Measurements from ENCODE around the gene KRTAP4-12. TPM values are rescaled to one million over a fixed set of nuclear protein-coding genes. Genes with fewer than 3 reads are reported as not detected.
"Not testable (repeated sequence)": the region's sequence is repeated elsewhere in the genome, so short reads cannot be mapped to it uniquely, and the experiment has no call there.

KRTAP4-12 gene
- total RNA-seq, 1 experiment from 2014 or later = not detected

DNA sequence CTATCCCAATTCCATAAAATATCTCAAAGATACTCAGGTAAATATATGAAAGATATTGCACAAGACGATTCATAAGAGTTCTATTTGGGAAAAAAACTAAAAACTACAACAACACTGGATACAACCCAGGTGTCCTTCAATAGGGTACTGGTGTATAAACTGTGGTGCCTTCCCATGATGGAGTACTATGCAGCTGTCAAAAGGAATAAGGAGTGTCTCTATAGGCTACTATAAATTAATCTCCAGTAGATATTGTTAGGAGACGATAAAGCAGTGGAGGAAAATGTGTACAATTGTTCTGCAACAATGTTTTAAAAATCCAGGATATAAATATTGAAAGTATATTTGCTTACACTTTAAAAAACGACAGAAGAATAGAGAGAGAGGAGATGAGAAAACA is 2.4 kb upstream of the KRTAP4-12 start:
- no peak for DNase-seq (ENCODE audit: low read depth)

DNA sequence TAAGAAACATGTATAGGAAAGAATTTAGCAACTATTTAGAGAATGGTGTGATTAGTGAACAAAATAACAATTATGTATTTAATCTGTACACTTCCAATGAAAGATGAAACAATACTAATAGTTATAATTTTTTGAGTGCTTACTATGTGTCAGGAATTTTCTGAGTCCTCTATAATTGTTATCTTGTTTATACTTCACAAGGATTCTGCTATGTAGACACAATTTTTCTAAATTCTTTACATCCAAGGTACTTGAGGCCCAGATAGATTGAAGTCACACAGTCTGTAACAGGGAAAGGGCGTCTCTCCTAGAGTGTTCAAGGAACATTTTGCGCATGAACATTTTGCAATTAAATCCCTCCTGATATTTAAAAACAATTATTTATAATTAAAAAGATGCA is 1.1 kb upstream of the KRTAP4-12 start:
- no peak for DNase-seq (ENCODE audit: low read depth)

DNA sequence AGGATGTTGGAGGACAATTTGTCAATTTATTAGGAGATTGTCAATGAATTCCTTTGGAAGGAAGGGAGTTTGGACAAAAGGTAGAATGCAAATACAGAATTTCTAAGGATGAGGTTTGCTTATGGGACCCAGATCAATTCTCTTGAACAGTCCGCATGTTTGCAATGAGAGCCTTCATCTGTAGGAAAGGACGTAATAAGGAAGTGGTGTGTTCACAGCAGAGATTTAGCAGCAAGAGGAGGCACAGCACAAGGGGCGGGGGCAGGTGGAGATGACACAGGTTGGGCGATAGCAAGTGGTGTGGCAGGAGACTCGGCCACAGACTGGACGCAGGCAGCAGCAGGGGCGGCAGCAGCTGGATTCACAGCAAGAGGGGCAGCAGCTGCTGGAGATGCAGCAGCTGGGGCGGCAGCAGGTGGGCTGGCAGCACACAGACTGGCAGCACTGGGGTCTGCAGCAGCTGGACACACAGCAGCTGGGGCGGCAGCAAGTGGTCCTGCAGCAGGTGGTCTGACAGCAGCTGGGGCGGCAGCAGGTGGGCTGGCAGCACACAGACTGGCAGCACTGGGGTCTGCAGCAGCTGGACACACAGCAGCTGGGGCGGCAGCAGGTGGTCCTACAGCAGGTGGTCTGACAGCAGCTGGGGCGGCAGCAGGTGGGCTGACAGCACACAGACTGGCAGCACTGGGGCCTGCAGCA is 541 bp downstream of the KRTAP4-12 start:
- DNase-seq (ENCODE audit: low read depth) = not testable (repeated sequence)

DNA sequence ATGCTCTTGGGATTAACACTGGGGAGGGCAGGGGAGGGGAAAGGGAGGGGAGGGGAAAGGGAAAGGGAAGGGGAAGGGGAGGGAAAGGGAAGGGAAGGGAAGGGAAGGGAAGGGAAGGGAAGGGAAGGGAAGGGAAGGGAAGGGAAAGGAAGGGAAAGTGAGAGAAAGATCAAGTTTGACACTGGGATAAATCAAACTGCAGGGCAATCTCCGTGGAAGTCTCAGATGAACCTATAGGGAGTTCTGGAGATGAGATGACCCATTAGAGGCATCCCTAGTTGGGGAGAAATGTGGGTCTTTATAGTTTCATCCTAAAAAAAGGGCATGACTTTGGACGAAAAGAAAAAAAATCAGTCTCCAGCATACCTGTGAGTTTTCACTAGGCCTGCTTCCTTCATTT is 2.2 kb downstream of the KRTAP4-12 start:
- no peak for DNase-seq (ENCODE audit: low read depth)

DNA sequence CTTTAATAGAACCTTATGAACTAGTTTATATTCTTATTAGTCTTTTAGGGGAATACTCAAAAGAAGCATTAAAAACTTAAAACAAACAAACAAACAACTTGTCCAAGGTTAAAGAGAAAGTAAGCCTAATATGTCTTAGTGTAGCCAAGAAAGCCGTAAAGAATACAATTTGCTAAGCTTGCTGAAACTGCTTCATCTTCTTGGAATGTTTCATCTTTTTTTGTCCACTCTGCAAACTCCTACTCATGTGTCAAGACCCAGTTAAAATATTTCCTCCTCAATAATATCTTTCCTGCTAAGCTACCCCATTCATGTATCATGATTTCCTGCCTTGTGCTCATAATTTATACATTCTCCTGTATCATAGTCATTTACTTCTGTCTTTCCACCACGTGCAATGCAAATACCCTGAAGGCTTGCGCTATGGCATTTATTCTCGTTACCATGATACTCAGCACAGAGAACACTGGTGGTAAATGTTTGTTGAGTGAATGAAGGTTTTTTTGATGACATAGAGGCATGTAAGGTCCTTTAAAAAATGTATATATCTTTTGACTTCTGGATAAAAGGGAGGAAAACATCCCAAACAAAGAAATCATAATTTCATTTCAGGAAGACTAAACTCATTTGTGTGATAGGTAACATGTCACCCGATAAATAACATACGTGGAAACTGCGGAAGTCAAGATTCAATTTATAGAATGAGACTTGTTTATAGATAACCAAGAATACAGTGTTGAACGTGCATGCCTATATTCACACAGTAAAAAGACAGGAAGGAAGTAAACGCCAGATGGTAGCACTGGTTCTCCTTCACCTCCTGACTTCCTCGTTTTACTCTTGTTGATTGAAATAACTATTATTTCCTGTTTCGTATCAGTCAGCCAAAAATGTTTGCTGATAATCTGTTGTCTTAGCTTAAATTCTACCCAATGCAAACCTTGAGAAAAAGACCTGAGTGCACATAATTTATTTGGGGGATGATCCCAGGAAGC is 4.0 kb downstream of the KRTAP4-12 start:
- peak; percentile 36 for DNase-seq (ENCODE audit: low read depth)

DNA sequence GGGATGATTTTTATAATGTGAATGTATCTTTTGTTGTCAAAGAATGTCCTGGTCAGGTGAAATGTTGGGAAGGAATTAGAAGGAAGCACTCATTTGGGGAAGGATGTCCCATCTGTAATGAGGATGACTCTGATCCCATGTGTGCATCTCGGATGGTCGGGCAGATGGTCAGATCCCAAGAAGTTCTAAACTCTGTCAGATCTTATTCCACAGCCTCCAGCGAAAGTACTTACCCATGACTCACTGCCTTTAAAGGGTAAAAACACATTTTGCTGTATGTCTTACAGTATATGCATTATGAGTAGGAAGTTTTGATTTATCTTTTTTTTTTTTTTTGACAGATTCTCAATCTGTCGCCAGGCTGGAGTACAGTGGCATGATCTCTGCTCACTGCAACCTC is 5.3 kb downstream of the KRTAP4-12 start:
- peak; percentile 74 for DNase-seq (ENCODE audit: low read depth)

DNA sequence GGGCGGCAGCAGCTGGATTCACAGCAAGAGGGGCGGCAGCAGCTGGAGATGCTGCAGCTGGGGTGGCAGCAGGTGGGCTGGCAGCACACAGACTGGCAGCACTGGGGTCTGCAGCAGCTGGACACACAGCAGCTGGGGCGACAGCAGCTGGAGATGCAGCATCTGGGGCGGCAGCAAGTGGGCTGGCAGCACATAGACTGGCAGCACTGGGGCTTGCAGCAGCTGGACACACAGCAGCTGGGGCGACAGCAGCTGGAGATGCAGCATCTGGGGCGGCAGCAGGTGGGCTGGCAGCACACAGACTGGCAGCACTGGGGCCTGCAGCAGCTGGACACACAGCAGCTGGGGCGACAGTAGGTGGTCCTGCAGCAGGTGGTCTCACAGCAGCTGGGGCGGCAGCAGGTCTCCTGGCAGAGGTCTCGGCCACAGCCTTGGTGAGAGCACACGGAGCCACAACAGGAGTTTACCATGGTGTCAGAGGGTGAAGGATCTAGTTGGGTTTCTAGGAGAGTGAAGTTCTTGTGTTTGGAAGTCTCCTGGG is 6.1 kb downstream of the KRTAP4-12 start, which contains the start of gene KRTAP4-11:
TSS of gene KRTAP4-11 (minus strand) at position 528 of the 541 bp plus-strand sequence. CDS start at position 470, 58 bp downstream.
- DNase-seq (ENCODE audit: low read depth) = not testable (repeated sequence)

DNA sequence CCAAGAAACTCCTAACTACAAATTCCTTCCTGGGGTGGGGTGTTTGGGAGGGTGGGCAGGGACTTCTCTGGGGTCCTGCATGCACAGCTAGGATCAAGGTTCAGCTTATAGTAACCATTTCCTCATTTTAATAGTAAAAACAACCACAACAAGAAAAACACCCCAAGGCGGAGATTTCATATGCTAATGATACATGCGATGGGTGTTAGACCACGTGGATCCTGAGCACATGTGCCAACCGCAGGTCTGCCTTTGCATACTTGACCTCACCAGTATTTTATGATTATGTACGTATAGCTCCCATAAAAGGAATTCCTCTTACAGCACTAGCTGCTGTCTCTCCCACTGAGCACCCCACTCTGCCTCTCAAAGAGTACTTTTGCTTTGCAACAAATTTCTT is 7.7 kb downstream of the KRTAP4-12 start:
- DNase-seq (ENCODE audit: low read depth) = no peak

DNA sequence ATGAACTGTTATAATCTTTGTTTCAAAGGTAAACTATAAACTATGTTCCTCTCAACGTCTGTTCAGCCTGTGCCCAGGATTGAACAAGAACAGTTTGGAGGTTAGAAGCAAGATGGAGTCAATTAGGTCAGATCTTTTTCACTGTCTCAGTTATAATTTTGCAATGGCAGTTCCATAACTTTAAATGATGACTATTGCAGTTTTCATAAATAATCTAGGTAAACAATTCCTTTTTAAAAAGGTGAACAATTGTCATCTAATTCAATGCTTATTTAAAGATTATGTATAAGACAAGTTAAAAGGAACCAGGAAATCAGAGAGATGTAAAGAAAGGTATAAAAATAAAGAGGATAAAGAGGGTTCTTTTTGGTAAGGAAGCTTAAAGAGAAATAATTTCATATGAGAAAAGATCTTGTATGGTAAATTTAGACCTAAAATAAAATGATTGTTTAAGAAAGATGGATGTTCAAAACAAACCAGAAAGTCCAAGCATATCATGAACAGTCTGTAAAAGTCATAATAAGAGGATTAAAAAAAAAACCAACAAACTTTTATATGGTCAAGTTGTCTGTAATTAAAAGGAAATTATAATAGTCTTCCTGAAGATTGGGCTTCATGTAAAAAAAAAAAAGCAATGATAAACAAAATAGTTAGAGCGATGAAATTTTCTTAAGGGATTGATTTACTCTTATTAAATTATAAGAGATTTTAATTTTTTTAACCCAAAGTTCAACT is 12.7 kb downstream of the KRTAP4-12 start:
- no peak for DNase-seq (ENCODE audit: low read depth)

DNA sequence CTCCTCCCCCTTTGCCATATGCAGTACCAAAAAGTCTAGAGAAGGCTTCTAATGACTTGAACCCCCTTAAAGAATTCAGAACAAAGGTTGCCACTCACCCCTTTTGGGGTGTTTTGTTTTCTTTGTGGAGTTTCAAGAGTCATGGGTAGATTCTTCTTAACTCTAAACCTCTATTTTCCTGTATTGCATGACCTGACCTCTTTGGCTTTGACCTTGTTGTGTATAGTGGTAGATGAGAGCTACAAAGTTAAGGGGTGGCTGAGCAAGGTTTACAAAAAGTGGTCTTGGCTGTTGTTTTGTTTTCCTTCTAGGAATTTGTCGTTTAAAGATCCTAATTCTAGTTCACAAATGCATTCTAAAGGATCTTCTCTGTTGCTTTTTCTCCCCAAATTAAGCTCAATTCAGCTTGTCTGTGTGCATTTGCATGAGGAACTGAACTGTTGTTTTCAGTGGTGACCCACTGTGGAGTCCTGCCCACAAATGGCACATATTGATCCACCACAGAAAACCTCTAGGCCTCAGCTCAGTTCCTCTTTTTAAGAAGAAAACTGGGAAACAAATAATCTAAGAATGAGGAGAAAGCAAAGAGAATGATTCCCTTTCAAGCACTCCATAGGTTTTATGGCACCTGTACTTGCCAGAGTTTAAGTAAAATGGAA is 15.1 kb downstream of the KRTAP4-12 start:
- DNase-seq (ENCODE audit: low read depth) = not testable (repeated sequence)

DNA sequence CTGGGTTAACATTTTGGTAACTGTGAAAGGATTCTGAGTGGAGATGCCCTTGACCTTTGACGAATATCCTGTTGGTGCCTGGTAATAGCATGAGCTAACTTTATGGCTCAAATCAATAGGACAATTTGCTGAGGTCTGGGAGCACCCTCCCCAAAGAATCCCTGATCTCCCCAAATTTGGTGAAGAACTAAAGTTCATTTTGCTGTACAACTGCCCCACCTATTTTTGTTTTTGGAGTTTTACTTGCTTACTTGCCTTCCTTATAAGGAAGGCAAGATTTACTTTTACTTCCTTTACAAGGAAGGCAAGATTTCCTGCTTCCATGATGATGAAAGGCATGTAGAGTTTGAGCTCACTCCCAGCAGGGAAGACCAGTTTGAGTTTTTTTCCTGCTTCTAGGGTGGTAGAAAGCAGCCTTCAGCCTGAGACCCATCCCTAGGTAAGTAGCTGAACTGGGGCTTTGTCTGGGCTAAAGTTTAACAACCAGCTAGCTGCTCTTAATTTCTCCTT is 16.0 kb downstream of the KRTAP4-12 start:
- DNase-seq (ENCODE audit: low read depth) = peak; percentile 57

DNA sequence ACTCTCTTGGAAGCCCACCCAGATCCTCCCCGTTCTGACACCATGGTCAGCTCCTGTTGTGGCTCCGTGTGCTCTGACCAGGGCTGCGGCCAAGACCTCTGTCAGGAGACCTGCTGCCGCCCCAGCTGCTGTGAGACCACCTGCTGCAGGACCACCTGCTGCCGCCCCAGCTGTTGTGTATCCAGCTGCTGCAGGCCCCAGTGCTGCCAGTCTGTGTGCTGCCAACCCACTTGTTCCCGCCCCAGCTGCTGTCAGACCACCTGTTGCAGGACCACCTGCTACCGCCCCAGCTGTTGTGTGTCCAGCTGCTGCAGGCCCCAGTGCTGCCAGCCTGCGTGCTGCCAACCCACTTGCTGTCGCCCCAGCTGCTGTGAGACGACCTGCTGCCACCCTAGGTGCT is 18.6 kb downstream of the KRTAP4-12 start, which contains the start of gene KRTAP4-9:
TSS of gene KRTAP4-9 (plus strand) at position 43 of the 400 bp plus-strand sequence. CDS start at position 43, 0 bp downstream.
- not testable (repeated sequence) for DNase-seq (ENCODE audit: low read depth)

DNA sequence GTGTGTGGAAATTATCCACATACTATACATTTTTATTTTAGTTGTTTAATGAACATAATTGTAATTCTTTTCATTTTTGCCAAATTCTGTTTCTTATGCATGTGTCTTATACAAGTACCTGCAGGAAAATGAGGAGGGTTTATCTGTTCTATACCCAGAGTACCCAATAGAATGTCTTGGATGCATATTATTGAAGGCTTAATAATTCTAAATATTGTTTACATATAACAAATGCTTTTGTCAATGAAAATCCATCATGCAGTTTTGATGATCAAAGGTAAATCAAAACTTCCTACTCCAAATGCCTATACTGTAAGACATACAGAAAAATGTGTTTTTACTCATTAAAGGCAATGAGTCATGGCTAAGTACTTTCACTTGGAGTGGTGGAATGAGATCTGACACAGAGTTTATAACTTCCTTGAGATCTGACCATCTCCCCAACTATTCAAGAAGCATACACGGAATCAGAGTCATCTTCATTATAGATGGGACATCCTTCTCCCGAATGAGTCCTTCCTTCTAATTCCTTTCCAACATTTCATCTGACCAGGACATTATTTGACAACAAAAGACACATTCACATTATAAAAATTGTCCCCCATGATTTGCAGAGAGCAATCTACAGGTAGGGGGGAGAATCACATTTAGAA is 19.5 kb downstream of the KRTAP4-12 start:
- DNase-seq (ENCODE audit: low read depth) = peak; percentile 64

DNA sequence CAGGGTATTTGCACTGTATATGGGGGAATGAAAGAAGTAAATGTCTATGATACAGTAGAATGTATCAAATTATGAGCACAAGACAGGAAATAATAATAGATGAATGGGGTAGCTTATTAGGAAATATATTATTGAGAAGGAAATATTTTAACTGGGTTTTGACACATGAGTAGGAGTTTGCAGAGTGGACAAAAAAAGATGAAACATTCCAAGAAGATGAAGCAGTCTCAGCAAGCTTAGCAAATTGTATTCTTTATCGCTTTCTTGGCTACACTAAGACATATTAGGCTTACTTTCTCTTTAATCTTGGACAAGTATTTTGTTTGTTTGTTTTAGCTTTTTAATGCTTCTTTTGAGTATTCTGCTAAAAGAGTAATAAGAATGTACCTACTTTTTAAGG is 20.1 kb downstream of the KRTAP4-12 start:
- DNase-seq (ENCODE audit: low read depth) = no peak

DNA sequence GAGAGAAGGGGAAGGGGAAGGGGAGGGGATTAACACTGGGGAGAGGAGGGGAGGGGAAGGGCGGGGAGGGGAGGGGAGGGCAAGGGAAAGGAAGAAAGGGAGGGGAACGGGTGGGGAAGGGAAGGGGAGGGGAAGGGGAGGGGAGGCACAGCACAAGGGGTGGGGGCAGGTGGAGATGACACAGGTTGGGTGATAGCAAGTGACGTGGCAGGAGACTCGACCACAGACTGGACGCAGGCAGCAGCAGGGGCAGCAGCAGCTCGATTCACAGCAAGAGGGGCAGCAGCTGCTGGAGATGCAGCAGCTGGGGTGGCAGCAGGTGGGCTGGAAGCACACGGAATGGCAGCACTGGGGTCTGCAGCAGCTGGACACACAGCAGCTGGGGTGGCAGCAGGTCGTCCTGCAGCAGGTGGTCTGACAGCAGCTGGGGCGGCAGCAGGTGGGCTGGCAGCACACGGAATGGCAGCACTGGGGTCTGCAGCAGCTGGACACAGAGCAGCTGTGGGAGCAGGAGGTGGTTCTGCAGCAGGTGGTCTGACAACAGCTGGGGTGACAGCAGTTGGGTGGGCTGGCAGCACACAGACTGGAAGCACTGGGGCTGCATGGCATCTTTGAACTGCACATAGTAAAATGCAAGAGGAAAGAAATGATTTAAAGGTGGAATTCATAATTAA is 22.3 kb downstream of the KRTAP4-12 start, which contains the start of gene KRTAP4-16:
TSS of gene KRTAP4-16 (minus strand) at position 624 of the 674 bp plus-strand sequence. CDS start at position 624, 0 bp downstream.
- DNase-seq (ENCODE audit: low read depth) = no peak

DNA sequence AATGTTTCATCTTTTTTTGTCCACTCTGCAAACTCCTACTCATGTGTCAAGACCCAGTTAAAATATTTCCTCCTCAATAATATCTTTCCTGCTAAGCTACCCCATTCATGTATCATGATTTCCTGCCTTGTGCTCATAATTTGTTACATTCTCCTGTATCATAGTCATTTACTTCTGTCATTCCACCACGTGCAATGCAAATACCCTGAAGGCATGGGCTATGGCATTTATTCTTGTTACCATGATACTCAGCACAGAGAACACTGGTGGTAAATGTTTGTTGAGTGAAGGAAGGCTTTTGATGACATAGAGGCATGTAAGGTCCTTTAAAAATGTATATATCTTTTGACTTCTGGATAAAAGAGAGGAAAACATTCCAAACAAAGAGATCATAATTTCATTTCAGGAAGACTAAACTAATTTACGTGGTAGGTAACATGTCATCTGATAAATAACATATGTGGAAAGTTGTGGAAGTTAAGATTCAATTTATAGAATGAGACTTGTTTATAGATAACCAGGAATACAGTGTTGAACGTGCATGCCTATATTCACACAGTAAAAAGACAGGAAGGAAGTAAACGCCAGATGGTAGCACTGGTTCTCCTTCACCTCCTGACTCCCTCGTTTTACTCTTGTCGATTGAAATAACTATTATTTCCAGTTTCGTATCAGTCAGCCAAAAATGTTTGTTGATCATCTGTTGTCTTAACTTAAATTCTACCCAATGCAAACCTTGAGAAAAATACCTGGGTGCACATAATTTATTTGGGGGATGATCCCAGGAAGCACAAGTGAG is 24.1 kb downstream of the KRTAP4-12 start:
- peak; percentile 89 for DNase-seq (ENCODE audit: low read depth)

DNA sequence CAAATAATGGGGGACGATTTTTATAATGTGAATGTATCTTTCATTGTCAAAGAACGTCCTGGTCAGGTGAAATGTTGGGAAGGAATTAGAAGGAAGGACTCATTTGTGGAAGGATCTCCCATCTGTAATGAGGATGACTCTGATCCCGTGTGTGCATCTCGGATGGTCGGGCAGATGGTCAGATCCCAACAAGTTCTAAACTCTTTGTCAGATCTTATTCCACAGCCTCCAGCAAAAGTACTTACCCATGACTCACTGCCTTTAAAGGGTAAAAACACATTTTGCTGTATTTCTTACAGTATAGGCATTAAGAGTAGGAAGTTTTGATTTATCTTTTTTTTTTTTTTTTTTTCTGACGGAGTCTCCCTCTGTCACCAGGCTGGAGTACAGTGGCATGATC is 25.5 kb downstream of the KRTAP4-12 start:
- peak; percentile 85 for DNase-seq (ENCODE audit: low read depth)

DNA sequence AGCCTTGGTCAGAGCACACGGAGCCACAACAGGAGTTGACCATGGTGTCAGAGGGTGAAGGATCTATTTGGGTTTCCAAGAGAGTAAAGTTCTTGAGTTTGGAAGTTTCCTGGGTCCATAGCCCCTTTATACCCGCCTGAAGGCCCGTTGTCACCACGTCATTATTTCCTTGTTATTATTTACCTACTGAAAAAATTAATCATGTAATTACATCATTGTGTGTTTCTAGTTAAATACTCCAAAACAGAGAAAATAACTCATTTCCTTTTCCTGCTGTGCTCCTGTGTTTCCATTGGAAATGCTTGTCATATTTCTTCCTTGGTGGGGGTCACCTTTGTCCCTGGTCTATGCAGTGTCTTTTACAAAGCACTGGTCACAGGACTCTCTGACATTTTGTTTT is 25.9 kb downstream of the KRTAP4-12 start, which contains the start of gene KRTAP4-8:
TSS of gene KRTAP4-8 (minus strand) at position 101 of the 400 bp plus-strand sequence. CDS start at position 43, 58 bp downstream.
- no peak for DNase-seq (ENCODE audit: low read depth)
